Thyroid gland (tissue), 4 donors: ENCODE data around the gene TMC1. TPM values are rescaled to one million over a fixed set of nuclear protein-coding genes. Genes with fewer than 3 reads are reported as not detected.
"Not testable (repeated sequence)": the region's sequence is repeated elsewhere in the genome, so short reads cannot be mapped to it uniquely, and the experiment has no call there.

ENCODE experiments used
- DNase-seq, 2 donors: peaks; one replicate each; pipeline ENCODE4 v3.0.0-alpha.2; 2019
- H3K27ac ChIP-seq, 3 donors: fragments of 200-600 bp; sonication (generic); 1 replicate in 2 of 3; 2 replicates in 1 of 3; pipeline ENCODE4 v1.5.1; 2016 to 2019; ENCODE audit warnings: mild to moderate bottlenecking in 1 of 3, moderate library complexity in 1 of 3
- H3K27me3 ChIP-seq: fragments of 200-600 bp; sonication (generic); one replicate; pipeline ENCODE4 v1.5.1; 2019
- H3K36me3 ChIP-seq, 2 donors: fragments of 200-600 bp; sonication (generic); one replicate each; pipeline ENCODE4 v1.5.1; 2016 to 2019
- H3K4me1 ChIP-seq, 2 donors: fragments of 200-600 bp; sonication (generic); one replicate each; pipeline ENCODE4 v1.5.1; 2017 to 2019
- H3K4me3 ChIP-seq, 3 donors: fragments of 200-600 bp; sonication (generic); replicated peaks in 1 of 3; 1 replicate in 2 of 3; 2 replicates in 1 of 3; pipeline ENCODE4 v1.5.1; 2016; ENCODE audit warnings: mild to moderate bottlenecking in 1 of 3
- H3K9me3 ChIP-seq: fragments of 200-600 bp; sonication (generic); one replicate; pipeline ENCODE4 v1.5.1; 2017
- CTCF ChIP-seq, 6 experiments: fragments of 200-600 bp in 3 of 6; fragments of 450-650 bp in 3 of 6; sonication (generic) in 3 of 6; IDR thresholded peaks; one replicate each; pipeline ENCODE4 v1.5.1; 2016 to 2019; ENCODE audit warnings: antibody characterized with exemption in 6 of 6, mild to moderate bottlenecking in 2 of 6, inconsistent platforms in 1 of 6, moderate library complexity in 1 of 6
- POLR2A ChIP-seq, 2 donors: fragments of 450-650 bp; IDR thresholded peaks; one replicate each; pipeline ENCODE4 v1.6.1; 2017; ENCODE audit warnings: antibody characterized with exemption in 2 of 2, mild to moderate bottlenecking in 2 of 2, moderate library complexity in 1 of 2
- WGBS, 2 donors: methylation state at CpG; one replicate each; pipeline ENCODE4 v1.1.5; 2017; 5-methylcytosine and 5-hydroxymethylcytosine counted together
- intact Hi-C: fragments of 100-400 bp; cut with DNase I; formaldehyde crosslinking; loops from one replicate; pipeline ENCODE4 v1.15.1; 2023
- total RNA-seq, 4 donors: library from RNA; depleted of rRNA; stranded (reverse); fragments of >200 nt; gene quantifications; one replicate each; pipeline ENCODE4 v1.2.3, GENCODE V29; 2016

TMC1 gene
- total RNA-seq, 4 donors from 2014 or later = 0.11 to 0.13 TPM; not detected in 2

DNA sequence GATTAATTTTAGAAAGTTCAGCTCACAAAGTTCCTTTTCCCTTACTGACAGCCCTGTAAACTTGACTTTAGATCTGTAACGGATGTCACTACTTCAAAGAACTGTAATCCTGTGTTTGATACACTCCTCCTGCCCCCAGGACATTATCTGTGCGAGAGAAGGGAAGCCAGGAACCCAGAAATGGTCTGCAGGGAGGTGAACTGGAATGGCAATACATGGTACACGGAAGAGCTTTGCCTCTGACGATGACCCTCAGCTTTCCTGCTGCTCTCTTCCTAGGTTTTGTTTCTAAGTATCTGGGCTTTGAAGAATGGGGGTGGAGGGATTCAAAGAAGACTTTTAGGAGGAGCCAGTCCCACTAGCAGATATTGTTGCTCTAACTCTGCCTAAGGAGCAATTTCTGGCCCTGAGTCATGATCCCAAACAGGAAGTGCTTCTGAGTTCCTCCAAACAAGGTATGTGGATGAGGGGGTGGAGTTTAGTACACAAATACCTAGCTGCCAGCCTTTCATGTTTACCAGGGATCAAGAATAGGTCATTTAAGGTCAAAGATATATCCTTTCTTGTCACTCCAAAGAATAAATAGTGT, 43.4 kb upstream of the TMC1 start:
- DNase-seq = peak; percentile 26 to 39
- H3K4me3 ChIP-seq = no peak overlapping the region
- intact Hi-C loops = no loop called here
- peaks cover 7 to 14% of the 10 kb centered on the region in 2 donors for H3K4me1 ChIP-seq
- peak overlapping the region; percentile 20 to 70 (median 63) for H3K27ac ChIP-seq
- no peaks in the 10 kb centered on the region for H3K9me3 ChIP-seq
- no peaks in the 10 kb centered on the region for H3K36me3 ChIP-seq
- WGBS, 2 donors = 58 to 65% methylated on average over 4 of the region's 4 CpGs
- TF ChIP-seq POLR2A (IDR thresholded peaks at IDR 0.05) (no peak), CTCF (IDR thresholded peaks at IDR 0.05) (no peak)
- H3K27me3 ChIP-seq = no peaks in the 10 kb centered on the region

- Histone ChIP-seq H3K27ac (peak overlapping the region in 1 of 3 donors; percentile 63), H3K4me1 (peaks cover 7 to 14% of the 10 kb centered on the region in 2 donors), H3K9me3 (no peaks in the 10 kb centered on the region), H3K4me3 (no peak overlapping the region), H3K36me3 (no peaks in the 10 kb centered on the region), H3K27me3 (no peaks in the 10 kb centered on the region)
- TF ChIP-seq CTCF (IDR thresholded peaks at IDR 0.05) = no peak
- TF ChIP-seq POLR2A (IDR thresholded peaks at IDR 0.05) = no peak
- intact Hi-C loops = no loop called here
- no peak for DNase-seq
- WGBS, 2 donors = 66 to 69% methylated on average over 1 of the region's 1 CpG
Measured at GRCh38 chr9:72478966-72479365, 42.4 kb upstream of the TMC1 start.

GRCh38 chr9:72480261-72480660, 41.1 kb upstream of the TMC1 start:
- H3K27me3 ChIP-seq, intact Hi-C loops, H3K9me3 ChIP-seq, DNase-seq, H3K27ac ChIP-seq, H3K4me3 ChIP-seq, H3K36me3 ChIP-seq: not testable (repeated sequence)
- H3K4me1 ChIP-seq = peaks cover 7 to 14% of the 10 kb centered on the region in 2 donors
- WGBS, 2 donors = 100% methylated on average over 6 to 16 of the region's 25 CpGs

GRCh38 chr9:72480921-72481320, 40.5 kb upstream of the TMC1 start:
- WGBS, 2 donors = 91 to 96% methylated on average over 1 of the region's 1 CpG
- TF ChIP-seq CTCF (IDR thresholded peaks at IDR 0.05) (no peak), POLR2A (IDR thresholded peaks at IDR 0.05) (no peak)
- no peak overlapping the region for H3K4me3 ChIP-seq
- peaks cover 7 to 14% of the 10 kb centered on the region in 2 donors for H3K4me1 ChIP-seq
- H3K27me3 ChIP-seq = no peaks in the 10 kb centered on the region
- no peaks in the 10 kb centered on the region for H3K36me3 ChIP-seq
- DNase-seq = no peak
- no peaks in the 10 kb centered on the region for H3K9me3 ChIP-seq
- intact Hi-C loops = no loop called here
- H3K27ac ChIP-seq = no peak overlapping the region

DNA sequence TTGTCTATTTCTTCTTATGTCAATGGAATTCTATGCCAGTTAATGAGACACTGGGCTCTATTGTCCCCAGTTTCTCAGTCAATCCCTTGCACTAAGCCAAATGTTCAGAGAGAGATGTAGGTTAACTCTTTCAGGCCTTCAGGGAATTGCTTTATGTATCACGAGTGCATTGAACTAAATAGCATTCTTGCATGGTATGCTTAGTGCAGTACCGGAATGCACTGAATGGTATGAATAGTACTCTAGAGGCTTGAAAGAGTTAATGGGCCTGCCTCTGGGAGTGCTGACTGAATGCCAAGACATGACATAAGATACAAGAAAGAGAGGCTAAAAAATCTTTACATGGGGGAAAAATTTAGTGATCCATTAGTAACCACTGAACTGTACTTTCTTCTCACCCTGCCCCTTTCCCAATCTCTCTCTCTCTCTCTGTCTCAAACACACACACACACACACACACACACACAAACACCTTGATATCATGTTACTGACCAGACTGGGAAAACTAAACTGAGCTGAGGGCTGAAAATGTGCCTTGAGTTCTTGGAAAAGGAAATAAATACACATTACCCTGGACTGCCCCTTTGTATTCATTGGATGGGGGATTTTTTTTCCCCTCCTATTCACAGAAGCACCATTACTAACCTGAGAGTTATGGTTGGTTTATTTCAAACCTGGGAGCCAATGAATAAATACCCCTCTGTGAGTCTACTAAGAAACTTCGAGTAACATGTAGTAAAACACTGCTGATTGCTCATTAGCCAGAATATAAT, 35.4 kb upstream of the TMC1 start:
- 56 to 74% methylated on average over 3 of the region's 3 CpGs for WGBS, 2 donors
- TF ChIP-seq CTCF (IDR thresholded peaks at IDR 0.05) (no peak), POLR2A (IDR thresholded peaks at IDR 0.05) (no peak)
- no peak overlapping the region for H3K27ac ChIP-seq

More for the DNA sequence above, 35.4 kb upstream of the TMC1 start:
- intact Hi-C loops = no loop called here
- no peak for DNase-seq
- Histone ChIP-seq H3K9me3 (no peaks in the 10 kb centered on the region), H3K4me3 (no peak overlapping the region), H3K4me1 (no peaks in the 10 kb centered on the region), H3K27me3 (no peaks in the 10 kb centered on the region), H3K36me3 (no peaks in the 10 kb centered on the region)
